Superior temporal gyrus (tissue), 1 donor: ENCODE measurements around the gene THAP7.

ENCODE experiments used
- DNase-seq: peaks from one replicate; pipeline ENCODE4 v3.0.0-alpha.2; 2016; ENCODE audit errors: extremely low spot score

Gene THAP7

DNA sequence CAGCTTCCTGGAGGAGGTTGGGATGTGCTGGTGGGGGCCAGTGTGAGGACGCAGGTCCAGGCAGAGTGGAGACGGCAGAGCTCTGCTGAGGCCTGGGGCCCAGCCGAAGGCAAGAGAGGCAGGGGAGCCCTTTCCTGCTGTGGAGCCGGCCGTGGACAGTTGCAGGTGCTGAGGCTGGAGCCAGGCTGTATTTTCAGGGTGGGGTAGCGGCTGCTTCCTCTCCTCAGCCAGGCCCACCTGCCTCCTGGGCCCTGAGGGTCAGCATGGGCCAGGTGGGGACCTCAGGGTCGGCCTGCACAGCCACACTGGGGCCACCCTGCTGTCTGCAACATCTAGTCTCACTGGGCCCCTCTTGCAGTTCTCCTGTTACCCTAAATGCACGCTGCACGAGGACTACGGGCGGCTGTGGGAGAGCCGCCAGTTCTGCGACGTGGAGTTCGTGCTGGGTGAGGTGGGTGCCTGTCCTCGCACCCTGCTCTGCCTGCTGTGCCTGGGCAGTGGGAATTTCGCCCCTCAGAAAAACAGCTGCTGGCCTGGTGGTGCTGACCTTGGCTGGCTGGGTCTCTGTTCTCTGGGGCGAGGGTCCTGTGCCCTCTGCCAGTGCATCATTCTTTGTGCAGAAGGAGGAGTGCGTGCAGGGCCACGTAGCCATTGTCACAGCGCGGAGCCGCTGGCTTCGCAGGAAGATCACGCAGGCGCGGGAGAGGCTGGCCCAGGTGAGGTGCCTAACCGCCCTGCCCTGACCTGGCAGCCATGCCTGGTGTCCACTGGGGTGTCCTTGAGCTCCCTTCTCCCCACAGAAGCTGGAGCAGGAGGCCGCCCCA lies 8.4 kb downstream of the THAP7 start:
- DNase-seq = no peak

GRCh38 chr22:20992456-20993303 lies 9.2 kb downstream of the THAP7 start:
- no peak for DNase-seq

DNA sequence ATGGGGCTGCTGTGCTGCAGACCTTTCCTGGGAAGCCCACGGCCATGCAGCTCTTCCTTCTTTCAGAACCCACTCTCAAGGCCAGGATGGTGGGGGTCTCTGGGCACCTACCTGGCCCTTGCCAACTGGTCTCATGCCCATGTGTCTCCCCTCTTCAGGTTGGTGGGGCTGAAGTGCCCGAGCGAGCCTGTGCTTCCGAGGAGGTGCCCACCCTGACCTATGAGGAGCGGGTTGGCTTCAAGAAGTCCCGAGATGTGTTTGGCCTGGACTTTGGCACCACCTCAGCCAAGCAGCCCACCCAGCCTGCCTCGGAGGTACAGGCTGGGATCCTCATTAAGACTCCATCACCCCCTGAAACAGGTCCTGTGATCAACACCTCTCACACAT lies 9.9 kb downstream of the THAP7 start:
- no peak for DNase-seq

- no peak for DNase-seq
These were observed 10.5 kb downstream of the THAP7 start for GRCh38 chr22:20991252-20992055.

- no peak for DNase-seq
These were observed 11.4 kb downstream of the THAP7 start for GRCh38 chr22:20990184-20991180.

DNA sequence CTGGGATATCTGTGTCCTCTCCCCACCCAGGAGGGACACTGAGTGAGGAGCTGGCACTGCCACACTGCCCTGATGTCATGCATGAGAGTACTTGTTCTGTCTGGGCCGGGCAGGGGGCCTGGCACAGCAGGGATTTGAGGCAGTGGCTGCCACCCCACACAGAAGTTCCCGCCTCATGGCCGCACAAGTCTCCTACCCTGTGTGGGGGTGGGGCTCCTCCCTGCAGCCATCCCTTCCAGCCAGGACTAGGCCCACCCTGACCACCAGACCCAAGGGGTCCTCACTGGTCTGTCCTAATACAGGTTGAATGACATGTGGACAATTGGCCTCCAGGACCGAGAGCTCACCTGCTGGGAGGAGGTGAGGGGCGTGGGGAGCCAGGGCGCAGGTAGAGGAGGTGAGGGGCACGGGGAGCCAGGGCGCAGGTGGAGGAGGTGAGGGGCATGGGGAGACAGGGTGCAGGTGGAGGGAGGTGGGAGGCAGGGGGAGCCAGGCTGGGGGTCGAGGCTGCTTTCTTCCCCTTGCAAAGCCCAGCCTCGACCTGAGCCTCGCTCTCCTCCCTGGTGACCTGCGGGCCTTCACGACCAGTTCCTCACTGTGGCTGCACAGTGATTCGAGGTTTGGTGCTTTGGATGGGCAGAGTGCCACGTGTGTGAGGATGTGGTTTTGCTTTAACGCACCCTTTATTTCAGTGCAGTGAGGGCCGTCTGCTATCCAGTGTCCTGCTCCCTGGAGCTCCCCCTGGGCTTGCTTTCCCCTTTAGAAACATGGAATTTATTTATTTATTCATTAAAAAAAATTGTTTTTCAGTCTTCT lies 12.4 kb downstream of the THAP7 start:
- no peak for DNase-seq

- DNase-seq = no peak
These were observed 13.2 kb downstream of the THAP7 start for GRCh38 chr22:20988573-20989322.

- no peak for DNase-seq
These were observed 14.5 kb downstream of the THAP7 start for GRCh38 chr22:20987375-20987774.

DNA sequence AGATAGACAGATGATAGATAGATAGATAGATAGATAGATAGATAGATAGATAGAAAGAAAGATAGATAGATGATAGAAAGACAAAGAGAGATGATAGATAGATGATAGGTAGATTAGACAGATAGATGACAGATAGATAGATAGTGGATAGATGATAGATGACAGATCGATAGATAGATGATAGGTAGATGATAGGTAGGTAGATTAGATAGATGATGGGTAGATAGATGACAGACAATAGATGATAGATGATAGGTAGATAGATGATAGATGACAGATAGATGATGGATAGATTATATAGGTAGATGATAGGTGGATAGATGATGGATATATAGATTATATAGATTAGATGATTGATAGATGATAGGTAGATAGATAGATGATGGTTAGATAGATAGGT lies 15.6 kb downstream of the THAP7 start:
- no peak for DNase-seq

- no peak for DNase-seq
These were observed 16.2 kb downstream of the THAP7 start for GRCh38 chr22:20985720-20986119.

DNA sequence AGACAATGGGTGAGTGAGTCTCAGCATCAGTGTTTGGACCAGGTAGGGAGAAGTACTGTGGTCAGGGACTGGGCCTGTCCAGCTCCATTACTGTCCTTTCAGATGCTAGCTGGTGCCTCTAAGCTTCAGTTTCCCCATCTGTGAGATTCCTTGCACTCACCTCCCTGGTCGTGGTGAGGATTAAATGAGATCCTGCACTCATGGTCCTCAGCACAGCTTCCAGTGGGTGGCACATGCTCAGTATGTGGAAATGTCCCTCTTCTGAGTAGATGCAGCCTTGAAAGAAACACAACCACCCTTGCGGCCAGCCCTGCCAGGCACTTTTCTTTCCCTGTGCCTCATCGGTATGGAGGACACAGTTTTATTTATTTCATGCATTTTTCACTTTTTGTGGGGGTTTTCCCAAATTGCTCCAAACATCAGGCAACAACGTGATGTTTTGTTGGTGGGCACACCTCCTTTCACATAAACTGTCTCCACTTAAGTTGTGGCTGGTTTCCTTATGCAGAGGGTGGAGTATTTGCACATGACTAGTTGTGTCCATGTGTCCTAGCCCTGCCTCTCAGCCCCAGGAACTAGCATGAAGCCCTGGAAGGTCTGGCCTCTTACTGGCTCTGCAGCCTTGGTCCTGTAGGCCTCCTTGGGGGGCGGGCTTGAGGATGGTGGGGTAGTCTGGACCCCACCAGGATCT lies 18.7 kb downstream of the THAP7 start:
- no peak for DNase-seq

DNA sequence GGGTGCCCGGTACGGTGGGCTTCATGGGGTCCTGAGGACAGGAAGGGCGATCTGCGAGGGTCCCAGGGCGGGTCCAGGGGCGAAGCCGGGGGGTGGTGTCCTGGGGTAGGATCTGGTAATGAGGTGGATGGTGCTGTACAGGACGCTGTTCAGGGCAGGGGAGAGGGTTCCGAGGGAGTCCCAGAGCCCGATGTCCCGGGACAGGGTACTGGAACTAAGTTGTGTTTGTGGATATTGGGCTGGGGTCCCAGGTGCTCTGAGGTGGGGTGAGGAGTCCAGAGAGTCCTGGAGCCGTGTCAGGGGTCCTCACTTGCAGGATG lies 19.4 kb downstream of the THAP7 start:
- DNase-seq = no peak

GRCh38 chr22:20981787-20982562 lies 19.9 kb downstream of the THAP7 start, which contains the start of gene LZTR1:
TSS of gene LZTR1 (plus strand) at chr22:20982297. CDS start at chr22:20982372, 75 bp downstream.
- DNase-seq = peak; percentile 90

- DNase-seq = no peak
These were observed 20.8 kb downstream of the THAP7 start for GRCh38 chr22:20980938-20981722.

DNA sequence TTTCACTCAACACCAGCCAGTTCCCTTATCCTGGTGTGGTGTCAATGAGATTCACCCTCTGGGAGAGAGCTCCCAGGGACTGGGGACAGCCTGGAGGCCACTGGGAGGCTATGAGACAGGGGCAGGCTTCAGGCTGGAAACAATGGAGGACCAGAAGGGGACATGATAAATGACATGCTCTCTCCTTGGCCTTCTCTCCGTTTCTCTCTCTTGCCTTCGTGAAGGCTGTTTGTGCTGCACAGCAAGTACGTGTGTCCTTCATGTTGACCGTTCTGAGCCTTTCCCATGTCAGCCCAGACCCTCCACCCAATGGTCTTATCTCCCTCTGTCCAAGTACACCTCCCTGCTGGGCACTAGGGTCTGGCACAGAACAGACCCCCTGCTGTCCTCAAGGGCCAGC lies 21.4 kb downstream of the THAP7 start:
- DNase-seq = no peak

DNA sequence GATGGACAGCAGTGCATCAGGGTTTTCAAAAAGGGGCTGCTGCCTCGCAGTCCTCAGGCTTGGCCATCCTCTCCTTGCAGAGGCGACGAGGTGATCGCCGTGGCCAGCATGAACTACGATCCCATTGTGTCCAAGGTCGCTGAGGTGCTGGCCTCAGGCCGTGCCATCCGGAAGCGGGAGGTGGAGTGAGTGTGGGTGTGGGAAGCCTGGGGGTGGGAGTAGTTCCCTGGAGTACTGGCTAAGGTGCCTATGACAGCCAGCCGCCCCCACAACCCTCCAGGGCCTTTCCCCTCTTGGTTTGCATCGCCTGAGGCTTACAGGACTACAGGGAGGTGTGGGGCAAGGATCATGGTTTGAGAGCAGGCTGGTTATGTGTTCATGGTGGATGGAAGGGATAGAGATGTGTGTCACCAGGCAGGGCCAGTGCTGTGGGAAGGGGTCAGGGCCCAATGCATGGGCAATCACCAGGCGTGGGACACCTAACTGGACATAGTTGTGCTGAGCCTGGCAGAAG lies 21.9 kb downstream of the THAP7 start:
- no peak for DNase-seq

DNA sequence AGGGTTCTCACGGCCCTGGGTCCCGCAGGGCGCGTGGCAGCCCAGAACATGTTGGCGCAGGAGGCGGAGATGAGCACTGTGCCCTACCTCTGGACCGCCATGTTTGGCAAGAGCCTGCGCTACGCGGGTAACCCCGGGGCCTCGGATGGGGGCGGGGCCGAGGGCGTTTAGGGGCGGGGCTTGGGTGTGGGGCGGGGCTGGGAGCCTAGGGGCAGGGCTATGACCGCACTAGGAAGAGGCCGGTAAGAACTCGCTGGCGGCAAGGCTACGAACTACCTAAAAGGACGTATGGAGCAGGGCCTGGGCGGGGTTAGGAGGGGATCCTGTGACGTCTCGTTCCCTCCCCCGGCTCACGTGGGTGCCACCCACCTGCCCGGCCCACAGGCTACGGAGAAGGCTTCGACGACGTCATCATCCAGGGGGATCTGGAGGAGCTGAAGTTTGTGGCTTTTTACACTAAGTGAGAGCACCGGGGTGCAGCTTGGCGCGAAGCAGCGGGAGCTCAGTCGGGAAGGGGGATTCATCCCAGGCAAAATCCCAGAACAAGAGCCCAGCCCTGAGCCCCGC lies 22.6 kb downstream of the THAP7 start:
- no peak for DNase-seq
